GM19395 (cell line): ENCODE results near the gene MYOF.
"Not testable (repeated sequence)": the region's sequence is repeated elsewhere in the genome, so short reads cannot be mapped to it uniquely, and the experiment has no call there.

Source experiments
- ATAC-seq: cut with Tn5 transposase; IDR thresholded peaks from one replicate; pipeline ENCODE4 v1.9.1; 2021; ENCODE audit warnings: mild to moderate bottlenecking, moderate library complexity; ENCODE audit not compliant: unreplicated experiment

Gene MYOF

DNA sequence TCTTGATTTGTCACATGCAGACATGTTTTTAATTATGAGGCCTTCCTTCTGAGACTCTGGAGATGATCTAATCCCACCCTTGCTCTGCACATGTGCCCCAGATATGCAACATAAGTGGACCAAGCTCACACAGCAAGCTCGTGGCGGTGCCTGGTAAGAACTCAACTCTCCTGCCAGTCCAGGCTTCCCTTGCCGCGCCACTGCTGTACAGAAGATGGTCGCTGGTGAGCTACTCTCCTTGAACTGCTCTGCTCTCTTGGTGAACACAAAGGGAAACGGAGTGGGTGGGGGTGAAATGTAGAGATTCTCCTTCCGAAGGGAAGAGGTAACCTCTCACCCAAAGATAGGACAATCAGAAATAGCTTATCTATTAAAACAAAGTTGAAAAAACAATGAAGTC is 25.7 kb downstream of the MYOF start:
- ATAC-seq = no peak

DNA sequence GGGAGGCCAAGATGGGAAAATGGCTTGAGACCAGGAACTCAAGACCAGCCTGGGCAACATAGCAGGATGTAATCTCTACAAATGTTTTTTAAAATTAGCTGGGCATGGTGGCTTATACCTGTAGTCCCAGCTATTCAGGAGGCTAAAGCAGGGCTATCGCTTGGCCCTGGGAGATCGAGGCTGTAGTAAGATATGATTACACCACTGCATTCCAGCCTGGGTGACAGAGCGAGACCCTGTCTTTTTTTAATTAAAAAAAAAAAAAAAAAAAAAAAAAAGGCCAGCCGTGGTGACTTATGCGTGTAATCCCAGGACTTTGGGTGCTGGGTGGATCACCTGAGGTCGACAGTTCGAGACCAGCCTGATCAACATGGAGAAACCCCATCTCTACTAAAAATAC is 27.4 kb downstream of the MYOF start:
- no peak for ATAC-seq

DNA sequence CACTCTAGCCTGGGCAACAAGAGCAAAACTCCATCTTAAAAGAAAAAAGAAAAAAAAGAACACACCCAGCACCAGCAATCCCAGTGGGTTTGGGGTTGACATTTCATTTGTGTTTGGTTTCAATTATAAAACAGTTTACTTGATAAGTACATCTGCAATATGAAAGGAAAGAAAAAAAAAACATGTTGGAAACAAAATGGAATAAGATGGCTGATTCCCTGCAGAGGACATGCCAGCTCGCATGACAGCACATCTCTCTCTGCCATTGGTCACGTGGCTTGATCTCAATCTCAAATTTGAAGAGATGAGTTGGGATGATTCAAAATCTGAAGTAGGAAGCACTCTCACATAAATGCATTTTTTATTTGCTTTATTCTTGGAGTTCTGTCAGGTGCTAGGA is 28.0 kb downstream of the MYOF start:
- no peak for ATAC-seq

DNA sequence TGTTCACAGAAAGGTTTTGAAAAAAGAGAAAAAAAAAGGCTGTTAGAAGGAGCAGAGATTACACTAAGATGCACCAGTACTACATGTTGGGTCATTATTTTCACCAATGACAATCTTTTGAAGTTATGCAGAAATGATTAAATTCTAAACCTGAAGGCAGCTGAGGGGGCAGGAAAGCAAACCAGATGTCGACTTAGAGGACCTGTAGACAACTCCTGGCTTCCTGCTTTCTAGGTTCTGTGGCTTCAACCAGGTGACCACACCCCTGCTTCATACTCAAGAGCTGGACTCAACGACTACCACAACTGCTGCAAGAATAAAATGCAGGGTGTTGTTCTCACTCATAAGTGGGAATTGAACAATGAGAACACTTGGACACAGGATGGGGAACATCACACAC is 30.0 kb downstream of the MYOF start:
- ATAC-seq = no peak

DNA sequence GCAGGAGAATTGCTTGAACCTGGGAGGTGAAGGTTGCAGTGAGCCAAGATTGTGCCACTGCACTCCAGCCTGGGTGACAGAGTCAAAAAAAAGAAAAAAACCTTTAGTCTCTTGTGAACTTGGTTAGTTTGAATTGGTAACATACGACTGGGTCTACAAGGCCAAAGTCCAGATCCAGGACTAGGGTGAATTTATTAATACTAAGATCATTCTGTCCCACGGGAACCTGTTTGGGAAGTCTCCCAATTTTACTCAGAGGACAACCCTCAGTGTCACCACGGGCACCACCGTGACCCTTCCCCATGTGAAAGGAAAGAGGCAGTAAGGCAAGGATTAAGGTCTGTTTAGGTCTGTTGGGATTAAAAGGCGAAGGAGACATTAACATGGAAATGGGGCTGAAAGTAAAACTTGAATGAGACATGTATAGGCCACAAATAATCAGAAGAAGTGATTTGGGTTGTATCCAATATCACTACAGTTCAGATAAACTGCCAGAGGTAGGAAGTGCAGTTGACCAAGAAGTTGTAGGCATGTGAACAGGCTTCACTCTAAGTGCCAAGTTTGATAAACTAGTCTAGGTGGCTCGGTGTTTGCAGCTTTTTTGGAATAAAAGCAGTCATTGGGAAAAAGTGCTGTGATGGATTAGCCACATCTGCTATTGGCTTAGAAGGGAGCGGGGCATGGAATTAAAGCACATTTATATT is 30.7 kb downstream of the MYOF start:
- no peak for ATAC-seq

DNA sequence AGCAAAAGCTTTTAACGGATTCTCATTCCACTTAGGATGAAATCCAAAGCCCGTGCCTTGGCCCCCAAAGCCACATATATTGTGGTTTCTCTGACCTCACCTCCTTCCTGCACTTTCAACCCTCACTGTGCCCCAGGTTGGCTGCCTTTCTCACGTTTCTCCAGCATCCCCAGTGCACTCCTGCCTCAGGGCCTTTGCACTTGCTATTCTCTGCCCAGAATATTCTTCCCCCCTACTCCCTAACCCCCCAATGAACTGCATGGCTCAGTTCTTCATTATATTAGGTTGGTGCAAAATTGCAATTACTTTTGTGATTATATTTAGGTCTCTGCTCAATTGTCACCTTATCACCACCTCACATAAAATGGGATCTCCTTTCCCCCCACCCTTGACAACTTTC is 34.2 kb downstream of the MYOF start:
- ATAC-seq = no peak

DNA sequence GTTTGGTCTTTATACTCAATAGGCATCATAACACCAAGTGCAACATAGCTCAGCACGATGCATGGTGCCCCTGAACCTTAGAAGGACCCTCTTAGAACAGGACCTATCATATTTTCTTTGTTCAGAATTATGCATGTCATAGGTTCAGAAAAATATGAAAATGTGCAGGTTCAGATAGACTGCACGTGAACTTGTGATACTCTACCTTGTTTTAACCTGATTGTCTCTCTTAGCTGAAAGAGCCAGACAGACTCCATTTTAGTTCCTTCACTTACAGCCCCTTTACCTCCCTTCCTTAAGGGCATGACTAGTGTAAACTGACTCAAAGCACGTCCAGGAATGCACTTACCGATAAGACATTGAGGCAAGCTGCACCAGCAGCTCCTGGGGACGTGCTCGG is 35.1 kb downstream of the MYOF start:
- no peak for ATAC-seq

DNA sequence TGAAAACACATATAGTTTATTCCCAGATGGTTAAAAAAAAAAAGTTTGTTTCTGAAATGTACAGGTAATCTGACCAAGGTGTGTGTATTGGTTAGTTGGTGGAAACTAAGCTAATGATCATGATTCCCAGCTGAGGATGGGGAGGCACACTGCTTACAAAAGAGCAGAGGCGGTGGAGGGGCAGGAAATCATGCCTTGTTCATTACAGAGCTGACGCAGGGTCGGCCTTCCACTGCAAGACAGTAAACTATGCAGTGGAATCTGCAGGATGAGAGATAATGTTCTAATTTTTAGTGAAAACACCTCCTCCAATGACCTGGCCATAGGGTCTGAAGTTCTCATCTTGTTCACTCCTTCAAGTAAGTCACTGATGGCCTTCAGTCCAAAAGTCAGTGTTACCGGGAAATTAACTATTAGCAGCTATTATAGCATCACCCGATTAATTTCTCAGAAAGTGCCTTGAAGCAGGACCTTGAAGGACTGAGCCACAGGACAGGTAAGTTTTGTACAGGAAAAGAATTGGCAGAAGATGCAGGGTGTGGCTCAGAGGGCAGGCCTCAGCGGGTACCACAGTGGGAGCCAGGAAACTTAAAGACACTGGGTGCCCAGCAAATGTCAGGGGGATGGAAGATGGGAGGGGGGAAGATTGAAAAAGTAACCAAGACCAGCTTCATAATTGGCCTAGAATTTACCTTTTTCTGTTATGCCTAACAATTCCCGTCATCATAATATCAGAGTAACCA is 36.0 kb downstream of the MYOF start:
- no peak for ATAC-seq

DNA sequence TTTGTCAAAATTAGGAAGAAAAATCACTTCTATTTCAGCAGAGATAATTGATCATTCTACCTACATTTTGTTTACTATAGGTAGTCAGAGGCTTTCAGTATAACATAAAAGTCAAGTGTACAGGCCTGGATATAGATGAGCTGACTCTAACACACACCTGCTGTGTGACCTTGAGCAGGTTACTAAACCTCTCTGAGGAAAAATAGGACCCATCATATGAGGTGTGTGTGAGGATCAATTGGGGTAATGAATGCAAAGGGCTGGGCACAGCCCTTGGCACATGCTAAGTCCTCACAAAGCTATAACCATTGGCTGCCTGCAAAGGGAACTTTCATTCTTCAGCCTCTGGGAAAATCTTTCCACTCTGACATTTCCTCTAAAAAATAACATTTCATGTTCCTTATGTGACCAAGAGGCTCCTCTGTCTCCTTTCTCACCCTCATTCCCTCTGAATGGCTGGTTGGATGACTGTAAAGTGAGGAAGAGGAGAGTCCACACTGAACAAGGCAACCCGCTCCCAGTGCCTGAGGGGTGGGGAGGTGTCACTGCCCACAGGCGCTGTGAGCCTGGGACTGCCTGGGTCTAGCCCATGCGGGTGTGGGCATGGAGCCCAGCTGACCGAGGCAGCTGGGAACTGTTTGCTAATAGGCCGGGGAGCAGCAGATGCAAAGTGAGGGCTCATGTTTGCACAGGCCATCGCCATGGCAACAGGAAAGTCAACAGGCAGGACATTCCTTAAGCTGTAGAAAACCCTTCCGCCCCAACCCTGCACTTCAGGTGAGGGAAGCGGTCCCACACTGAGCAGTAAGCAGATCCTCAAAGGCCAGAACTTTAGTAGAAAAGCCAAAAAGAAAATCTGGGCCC is 36.8 kb downstream of the MYOF start:
- ATAC-seq = no peak

DNA sequence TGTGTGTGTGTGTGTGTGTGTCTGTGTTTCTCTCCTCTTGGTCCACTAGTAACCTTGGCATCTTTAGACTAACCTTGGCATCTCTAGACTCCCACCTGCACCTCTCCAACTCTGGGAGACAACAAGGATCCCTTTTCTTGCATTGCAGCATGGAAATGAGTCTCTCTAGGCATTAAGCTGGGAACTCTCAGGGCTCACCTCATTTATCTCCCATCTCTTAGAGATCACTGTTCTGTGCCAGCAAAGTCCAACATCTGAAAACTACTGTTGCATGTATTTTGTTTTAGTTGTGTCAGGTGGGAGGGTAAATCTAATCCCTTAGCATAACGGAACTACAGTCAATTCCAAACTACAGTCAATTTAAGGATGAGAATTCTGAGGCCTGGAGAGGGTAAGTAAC is 38.7 kb downstream of the MYOF start:
- ATAC-seq = no peak

DNA sequence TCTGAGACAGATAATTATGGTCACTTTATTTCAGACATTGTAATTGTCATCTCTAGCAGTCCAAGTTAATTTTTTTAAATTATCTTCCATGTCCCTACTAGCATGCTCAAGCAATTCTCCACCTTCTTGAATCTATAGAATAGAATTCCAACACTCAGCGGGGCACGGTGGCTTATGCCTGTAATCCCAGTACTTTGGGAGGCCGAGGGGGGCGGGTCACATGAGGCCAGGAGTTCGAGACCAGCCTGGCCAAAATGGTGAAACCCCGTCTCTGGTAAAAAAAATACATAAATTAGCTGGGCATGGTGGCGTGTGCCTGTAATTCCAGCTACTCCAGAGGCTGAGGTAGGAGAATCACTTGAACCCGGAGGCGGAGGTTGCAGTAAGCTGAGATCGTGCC is 39.4 kb downstream of the MYOF start:
- not testable (repeated sequence) for ATAC-seq

DNA sequence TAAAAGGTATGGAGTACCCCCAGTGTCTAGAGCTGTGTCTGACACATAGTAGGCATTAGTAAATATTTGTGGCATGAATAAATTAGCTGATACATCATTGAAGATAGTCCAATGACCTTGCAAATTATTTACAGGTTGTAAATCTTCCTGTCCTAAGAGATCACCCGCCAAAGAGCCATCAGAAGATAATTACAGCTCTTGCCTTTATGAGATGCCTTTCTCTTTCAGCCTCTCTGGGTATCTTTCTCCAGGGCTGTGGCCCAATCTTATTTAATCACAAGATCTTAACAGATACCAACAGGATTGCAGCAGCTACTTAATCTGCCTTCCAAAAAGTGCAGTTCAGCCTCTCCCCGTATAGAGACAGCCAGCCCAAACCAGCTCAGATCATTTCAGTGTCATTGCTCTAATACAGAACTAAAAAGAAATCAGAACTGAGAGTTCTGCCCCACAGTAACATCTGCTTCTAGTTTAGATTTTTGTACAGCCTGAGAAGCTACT is 41.5 kb downstream of the MYOF start:
- no peak for ATAC-seq

DNA sequence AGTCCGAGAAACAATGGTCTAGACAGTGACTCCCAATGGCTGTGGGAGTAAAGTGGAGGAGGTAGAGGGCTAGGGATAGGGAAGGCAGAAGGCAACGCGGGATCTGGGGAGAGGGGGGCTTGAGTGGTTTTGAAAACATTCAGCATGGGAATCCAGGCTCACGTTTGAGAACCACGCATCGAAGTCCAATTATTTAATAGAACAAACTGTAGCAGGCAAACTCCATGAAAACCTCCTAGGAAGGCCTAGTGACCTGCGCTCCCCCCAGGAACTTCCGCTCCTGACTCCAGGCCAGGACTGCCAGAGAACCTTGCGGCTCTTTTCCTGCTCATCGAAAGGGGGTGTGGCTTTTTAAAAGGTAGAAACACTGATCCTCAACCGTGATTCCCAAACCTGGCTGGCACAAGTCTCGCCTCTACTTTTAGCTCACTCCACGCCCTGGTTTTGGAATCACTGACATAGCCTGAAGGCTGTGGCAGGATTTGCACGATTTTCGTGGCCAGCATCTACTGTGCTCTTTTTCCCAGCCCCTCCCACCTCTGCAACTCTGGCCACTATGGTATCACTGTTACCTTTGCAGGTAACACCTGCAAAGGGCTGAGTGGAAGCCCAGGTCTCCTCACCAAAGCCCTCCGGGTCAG is 43.4 kb downstream of the MYOF start:
- no peak for ATAC-seq

DNA sequence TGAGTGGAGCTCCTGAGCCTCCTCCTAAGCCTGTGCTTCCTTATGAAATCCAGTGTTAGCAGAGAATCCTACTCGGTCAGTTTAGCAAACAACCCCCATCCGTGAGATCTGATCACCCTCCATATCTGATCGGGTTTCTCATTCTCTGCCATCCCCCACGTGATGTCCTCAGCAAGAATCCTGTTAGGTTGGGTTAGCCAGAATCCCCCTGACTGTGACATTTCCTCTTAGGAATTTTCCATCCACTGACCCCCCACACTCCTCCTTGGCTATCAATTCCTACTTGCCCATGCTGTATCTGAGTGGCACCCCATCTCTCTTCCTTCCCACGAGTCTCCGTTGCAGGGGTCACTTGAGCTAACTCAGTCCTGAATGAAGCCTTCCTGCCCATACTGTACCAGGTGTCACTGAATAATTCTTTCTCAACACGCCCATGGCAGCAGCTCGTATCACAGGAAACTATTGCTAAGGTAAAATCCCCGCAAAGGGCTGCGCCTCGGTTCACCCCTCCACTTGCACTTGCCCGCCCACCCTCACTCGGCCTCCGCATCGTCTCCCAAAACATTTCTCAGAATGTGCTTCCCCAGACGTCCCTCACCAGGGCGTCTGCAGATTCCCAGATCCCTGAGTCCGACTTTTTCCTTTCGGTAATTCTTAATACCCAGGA is 44.1 kb downstream of the MYOF start:
- no peak for ATAC-seq

DNA sequence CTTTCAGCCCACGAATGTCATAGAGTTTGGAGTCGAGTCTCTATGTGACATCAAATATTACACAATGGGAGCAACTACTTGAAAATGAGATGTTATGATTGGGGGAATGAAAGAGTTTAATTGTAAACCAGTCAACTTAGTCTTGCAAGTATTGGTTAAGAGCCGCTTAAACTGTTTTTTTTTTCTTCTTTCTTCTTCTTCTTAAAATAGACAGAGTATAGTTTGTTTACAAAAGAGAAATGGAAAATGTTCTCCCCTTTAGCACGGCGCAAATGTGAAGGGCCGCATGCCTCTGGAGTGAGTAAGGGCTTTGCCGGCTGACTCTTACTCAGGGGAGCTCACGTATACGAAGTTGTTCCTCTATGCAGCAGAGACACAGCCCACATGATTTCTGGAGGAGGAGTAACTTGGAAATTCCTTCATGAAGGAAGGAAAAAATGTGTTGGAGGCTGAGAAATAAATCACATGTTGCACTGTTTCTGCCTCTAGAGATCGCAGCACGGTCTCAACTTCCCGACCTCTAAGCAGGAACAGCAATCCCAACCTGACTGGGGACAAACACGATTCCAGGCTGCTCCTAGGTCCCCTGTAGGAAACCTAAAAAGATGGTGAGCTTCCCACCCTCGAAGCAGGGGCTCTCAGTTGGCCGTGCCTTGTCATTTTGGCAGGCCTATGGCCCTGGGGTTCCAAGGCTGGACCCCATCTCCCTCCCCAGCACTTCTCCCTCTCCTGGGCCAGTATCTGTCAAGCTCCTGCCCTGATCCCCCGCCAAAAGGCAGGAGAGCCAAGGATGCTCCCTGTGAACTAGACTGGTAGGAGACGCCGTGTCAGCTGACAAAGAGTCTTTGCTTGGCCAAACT is 44.8 kb downstream of the MYOF start:
- no peak for ATAC-seq

DNA sequence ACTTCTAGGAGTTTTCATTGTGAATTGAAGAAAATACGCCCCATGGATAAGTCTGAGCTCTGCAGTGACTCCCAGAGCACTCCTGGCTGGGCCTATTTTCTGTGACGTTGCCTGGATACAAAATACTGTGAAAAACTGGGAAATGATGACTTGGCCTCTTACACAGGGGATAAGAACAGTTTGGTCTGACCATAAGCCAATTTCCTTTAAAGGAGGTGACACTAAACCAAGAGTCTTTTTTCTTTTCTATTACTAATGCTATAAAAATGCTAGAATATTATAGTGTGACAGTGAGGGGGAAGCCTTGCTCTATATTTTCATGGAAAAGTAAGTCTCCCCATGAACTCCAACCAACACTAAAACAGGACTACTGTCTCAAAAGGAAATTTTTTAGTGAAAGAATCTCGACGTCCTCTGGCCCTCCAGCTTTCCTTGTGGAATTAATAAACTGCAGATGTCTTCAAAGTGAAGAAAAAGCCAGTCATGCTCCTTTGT is 45.5 kb downstream of the MYOF start:
- no peak for ATAC-seq

DNA sequence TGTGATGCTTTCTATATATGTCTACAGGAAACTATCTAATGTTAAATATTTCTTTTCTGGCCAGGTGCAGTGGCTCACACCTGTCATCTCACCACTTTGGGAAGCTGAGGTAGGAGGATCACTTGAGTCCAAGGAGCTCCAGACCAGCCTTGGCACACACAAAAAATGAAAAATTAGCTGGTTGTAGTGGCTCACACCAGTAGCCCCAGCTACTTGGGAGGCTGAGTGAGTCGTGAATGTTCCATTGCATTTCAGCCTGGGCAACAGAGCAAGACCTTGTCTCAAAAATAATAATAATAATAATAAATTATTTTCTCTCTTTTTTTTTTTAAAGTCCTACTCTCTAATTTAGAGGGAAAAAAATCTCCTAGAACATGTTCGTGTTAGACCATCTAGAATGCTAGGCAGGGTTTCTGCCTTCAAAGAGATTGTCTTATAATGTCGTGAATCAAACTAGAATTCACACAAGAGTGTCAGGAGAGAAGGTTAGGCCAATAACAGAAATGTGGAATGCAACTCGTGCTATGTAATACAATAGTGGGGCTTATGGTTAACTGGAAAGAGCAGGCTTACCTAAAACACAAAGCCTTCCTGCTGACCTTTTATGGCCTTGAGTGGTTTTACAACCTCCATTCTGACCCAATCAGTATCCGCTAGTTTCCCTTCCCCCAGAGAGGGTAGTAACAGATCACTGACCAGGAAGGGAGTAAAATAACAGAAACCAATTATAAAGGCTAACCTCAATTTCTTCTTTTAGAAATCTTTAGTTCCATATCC is 46.3 kb downstream of the MYOF start:
- ATAC-seq = no peak

DNA sequence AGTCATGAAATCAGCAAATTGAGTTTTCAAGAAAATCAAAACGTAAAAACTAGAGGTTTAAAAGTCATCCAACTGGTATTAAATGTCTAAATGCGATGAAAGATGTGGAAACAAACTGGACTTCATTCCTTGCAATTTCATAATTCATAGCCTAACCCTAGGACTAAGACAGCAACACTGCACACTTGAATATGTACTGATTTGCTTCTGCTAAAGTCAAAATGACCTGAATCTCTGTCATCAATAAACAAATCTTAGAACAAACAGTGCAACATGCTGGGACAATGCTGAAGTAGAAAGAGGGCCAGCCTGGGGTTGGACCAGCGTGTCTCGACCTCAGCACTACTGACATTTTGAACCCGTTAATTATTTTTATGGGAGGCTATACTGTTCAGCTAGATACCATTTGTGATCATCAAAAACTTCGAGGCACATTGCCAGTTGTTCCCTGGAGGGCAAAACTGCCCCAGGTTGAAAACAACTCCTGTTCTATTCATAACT is 47.1 kb downstream of the MYOF start:
- no peak for ATAC-seq
